Stimulated activated CD4-positive, alpha-beta T cell treated with anti-CD3 and anti-CD28 coated beads, Interleukin-4, amount 100 ng/mL, for 24 hours (primary cell): ENCODE results near the gene RBPJL.

ENCODE experiments used
- DNase-seq: peaks from one replicate; pipeline ENCODE4 v3.0.0-alpha.2; 2020

RBPJL gene, protein sequence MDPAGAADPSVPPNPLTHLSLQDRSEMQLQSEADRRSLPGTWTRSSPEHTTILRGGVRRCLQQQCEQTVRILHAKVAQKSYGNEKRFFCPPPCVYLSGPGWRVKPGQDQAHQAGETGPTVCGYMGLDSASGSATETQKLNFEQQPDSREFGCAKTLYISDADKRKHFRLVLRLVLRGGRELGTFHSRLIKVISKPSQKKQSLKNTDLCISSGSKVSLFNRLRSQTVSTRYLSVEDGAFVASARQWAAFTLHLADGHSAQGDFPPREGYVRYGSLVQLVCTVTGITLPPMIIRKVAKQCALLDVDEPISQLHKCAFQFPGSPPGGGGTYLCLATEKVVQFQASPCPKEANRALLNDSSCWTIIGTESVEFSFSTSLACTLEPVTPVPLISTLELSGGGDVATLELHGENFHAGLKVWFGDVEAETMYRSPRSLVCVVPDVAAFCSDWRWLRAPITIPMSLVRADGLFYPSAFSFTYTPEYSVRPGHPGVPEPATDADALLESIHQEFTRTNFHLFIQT

DNA sequence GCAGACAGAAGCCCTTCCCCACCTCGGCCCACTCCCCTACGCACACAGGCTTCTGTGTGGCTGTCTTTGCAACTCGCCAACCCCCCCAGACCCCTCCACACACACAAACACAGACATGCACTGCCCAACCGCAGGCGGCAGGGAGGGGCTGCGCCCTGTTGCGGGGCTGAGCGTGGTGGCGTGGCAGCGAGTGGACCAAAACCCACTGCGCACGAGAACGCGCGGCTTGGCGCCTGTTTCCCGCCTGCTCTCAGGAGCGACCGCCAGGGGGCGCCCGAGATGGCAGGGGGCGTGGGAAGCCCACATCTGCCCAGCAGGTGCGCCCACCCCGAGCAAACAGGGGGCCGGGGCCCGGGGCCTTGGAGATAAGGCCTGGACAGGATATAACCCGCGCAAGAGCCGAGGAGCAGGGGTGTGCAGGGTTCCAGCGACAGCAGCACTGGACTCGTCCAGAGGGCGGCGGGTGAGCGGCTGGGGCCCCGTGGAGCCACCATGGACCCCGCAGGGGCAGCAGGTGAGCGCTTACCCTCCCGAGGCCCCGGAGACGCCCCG lies at the start of gene RBPJL:
TSS of gene RBPJL (plus strand) at position 410 of the 552 bp plus-strand sequence. CDS start at position 493, 83 bp downstream.
- peak; percentile 41 for DNase-seq

- no peak for DNase-seq
Measured at GRCh38 chr20:45257161-45257560, 49.5 kb upstream of the RBPJL start.

DNA sequence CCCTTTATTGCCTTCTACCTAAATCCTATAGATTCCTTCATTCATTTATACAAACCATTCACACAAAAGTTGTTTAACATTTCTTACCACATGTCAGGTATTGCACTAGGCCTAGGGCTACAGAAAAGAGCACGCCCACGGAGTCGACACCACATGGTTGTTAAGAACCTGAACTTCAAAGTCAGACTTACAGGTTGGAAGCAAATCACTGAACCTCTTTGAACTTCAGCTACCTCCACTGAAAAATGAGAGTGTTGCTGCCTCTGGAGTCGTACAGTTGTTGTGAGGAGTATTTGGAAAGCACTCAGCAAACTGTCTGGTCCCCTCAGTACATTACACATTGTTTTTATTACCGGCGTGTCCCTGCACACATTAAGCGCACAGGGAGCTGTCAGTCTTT lies 48.9 kb upstream of the RBPJL start:
- DNase-seq: no peak

DNA sequence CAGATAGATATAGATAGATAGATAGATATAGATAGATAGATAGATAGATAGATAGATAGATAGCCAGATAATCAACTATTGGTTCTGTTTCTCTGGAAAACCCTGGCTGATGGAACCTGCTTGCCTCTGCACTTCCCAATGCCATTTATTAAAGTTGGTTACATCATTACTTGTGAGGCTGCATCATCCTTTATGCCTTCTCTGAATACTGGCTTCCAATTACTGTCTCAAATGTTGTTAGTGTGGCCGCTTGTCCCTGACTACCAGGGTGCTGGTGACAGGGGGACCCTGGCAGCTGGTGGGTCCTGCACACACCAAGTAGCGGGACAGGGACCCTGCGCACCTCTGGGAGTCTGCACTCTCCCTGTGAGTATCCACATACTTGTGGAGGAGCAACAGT lies 48.4 kb upstream of the RBPJL start:
- no peak for DNase-seq

- DNase-seq: no peak
Measured at GRCh38 chr20:45258664-45259063, 48.0 kb upstream of the RBPJL start.

GRCh38 chr20:45263556-45264266 lies 42.9 kb upstream of the RBPJL start:
- no peak for DNase-seq

DNA sequence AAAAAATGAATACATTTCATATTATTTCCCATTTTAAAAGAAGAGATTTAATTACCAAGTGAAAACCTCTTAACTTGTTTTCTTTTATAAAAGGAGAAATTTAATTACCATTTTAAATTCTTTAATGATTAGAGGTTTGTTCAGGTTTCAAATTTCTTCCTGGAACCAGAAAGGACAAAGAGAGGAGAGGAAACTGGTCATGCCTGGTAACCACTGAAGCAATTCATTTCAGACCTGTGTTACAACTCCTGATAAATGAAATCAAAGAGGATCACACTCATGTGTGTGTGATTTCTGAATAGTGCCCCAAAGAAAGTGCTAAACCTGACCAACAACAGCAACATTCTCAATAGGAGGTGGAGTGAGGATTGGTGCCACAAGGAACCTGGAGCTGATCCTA lies 39.7 kb upstream of the RBPJL start:
- no peak for DNase-seq

DNA sequence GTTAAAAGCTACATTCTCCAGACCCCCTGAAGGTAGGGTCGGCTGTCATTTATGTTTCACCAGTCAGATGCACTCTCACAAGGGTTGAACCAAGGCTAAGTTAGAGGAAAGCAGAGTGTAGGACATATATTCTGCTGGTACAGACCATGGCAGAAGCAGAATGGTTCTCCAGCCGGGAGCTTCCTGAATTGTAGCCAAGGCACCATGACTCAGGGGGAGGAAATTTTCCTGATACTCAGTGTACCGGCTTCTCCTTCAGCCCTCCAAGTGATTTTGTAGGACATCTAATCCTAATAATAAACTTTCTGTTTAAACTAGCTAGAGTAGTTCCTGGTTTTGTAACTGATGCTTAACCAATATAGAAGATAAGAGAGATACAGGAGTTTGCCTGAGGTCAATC lies 38.1 kb upstream of the RBPJL start:
- DNase-seq: no peak

DNA sequence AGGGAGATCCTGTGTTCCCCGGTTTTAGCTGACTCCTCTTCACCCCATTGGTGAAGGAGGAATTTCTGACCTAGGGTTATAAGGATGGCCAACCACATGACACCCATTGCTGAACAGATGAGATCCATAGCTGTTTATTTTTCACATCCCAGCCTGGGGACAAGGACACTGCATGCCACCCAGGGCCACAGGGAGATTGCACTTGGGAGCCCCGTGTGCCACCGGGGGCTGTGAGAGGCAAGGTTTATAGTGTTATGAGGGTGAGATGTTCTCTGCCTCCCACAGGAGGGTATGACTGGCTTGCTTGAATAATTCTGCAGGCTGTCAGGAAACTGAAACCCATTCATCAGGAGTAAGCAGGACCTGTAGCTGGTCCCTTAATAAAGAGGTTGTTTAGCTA lies 37.6 kb upstream of the RBPJL start:
- no peak for DNase-seq

DNA sequence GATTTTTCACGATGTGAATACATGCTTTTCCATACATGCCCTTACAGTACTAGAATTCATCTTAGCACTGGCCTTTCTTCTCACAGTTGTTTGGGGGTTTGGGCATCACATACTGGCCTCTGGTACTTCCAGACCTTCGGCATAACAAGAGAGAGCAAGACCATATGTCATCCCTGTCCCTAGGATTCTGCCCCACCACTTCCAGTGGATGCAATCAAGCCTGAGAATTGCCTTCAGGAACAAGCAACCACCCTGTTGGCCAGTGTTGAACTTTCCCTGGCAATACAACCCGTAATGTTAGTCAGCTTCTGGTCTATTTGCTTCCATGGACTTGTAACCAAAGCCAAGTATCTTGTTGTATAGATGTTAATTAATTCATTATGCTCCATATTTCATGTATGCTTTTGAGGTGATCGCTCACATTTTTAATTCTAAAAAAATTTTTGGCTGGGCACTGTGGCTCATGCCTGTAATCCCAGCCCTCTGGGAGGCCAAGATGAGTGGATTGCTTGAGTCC lies 36.8 kb upstream of the RBPJL start:
- no peak for DNase-seq

DNA sequence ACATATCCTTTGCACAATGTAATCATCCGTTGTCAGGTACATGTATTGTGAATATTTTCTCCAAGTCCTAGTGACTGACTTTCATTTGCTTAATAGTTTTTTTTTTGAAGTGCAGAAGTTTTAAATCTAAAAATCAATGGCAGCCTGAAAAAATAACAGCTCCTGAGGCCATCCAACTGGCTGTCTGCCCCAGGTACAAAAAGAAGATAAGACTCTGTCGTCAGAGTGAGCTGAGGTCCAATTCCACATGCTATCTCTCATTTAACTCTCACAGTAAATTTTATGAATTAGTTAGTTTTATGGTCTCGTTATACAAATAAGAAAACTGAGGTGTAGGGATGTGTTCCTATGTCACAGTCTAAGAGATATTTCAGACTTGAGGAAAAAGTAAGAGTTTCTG lies 31.3 kb upstream of the RBPJL start:
- DNase-seq: no peak

GRCh38 chr20:45279992-45280391 lies 26.6 kb upstream of the RBPJL start:
- no peak for DNase-seq

DNA sequence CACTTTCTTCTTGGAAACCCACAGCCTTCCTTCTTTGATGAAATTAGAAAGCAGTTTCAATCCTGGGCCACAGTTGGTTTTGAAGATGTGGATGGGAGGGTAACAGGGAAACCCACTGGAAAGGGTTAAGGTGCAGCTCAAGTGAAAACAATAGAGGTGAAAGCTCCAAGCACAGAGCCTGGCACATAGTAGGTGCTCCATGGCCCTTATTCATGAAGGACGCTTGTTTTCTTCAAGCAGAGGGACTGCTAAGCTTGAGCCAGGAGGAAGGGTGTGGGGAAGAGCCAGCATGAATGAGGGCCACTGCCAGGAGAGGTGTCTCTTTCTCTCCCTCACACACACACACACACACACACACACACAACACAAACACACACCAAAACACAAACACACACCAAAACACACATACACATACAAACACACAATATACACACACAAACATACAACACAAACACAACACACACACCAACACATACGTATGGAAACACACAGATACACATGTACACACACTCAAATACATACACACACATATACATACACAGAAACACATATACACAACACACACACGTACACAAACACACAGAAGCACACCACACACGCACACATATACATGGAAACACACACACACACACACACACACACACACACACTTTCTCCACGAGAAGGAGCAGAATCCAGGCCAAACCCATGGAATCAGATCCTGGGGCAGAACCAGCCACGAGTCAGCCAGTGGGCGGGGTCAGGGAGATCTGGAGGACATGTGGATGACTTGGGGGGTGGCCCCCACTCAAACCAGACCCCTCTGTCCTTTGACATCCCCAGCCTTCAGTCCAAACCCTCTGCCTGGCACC lies 23.7 kb upstream of the RBPJL start:
- no peak for DNase-seq

- DNase-seq: no peak
Measured at GRCh38 chr20:45283551-45284057, 23.0 kb upstream of the RBPJL start.

DNA sequence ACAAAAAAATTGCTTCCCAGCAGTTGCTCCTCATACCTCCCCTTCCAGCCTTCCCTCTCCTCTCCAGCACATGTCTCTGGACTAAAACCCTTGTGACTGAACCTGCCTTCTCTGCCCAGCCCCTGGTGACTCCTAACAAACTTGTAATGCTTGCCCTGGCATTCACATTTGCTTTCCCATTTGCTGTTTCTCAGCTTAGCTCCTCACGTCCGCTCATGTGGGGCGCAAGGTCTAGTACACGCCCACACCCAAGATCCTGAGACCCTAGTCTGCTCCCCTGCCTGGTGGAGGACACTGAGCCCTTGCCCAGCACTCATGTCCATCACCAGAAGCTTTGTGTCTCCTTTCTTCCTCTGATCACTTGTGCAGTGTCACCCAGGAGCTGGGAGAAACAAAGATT lies 18.3 kb upstream of the RBPJL start:
- DNase-seq: no peak

DNA sequence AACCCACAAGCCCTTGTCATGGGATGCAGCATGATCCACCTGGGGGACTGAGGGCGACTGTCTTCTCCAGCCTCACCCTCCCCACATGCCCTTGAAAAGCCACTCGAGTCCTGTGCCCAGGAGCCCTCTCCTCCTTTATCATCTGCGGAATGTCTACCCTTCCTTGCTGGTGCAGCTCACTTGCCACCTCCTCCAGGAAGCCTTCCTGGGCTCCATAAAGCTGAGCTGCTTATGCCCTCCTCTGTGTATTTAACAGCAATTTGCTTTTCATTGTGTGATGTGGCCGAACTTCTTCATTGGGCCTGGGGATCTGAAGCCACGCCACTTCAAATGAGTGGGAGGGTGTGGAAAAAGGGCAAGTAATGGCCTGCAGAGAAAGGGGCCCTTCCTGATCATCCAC lies 17.8 kb upstream of the RBPJL start:
- DNase-seq: no peak

- DNase-seq: no peak
Measured at GRCh38 chr20:45289942-45290676, 16.5 kb upstream of the RBPJL start.

DNA sequence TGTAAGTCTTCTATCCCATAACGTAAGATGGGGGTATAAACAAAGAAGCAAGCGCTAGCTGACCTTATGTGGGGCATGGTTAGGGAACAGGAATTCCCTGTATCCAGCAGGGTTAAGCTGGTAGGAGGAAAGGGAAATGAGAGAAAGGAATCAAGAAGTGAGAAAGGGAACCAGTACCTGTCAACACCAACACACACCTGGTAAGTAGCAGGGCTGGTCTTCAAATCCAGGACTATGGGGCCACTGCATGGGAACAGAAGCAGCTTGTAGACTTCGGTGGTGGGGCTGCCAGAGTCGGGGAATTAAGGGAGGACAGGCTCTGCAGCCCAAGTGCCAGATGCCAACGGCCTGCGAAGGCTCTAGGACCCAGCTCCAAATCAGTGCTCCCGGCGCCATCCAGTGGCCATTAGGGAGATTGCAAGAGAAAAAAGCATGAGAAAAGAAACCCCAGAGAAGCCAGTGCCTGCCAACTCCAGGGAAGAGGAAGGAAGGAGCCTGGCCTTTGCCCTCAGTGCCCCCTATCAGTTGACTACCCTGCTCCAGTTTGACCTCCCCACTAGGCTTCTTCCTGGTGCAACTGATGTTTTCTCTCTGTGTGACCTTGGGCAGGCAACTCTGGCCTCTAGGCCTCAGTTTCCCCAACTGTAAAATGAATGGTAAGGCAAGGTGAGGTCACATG lies 15.8 kb upstream of the RBPJL start:
- DNase-seq: peak; percentile 73

DNA sequence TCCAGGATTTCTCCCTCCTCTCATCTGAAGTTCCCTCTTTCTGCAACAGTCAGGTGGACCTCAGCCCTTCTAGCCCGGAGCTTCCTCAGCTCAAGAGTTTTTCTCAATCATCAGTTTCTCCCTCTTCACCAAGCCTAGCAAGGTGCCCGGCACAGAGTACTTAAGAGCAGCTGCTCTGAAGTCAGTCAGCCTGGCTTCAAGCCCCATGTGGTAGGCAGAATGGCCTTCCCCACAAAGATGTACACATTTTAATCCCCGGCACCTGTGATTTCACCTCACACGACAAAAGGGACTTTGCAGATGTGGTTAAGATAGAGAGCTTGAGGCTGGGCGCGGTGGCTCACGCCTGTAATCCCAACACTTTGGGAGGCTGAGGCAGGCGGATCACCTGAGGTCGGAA lies 15.1 kb upstream of the RBPJL start:
- DNase-seq: no peak

- DNase-seq: no peak
Measured at GRCh38 chr20:45292343-45292742, 14.3 kb upstream of the RBPJL start.
